GM06990 (cell line): ENCODE data around the gene VILL.

Source experiments
- DNase-seq: peaks from one replicate; pipeline ENCODE4 v3.0.0-alpha.2; 2011; ENCODE audit not compliant: insufficient read length; ENCODE audit errors: extremely low read depth
- H3K27me3 ChIP-seq: replicated peaks from 2 replicates; pipeline ENCODE4 v1.6.0; 2011; ENCODE audit warnings: low read length; ENCODE audit not compliant: control insufficient read depth, insufficient read depth
- H3K36me3 ChIP-seq: 2 replicates; pipeline ENCODE4 v1.5.1; 2011; ENCODE audit warnings: low read length; ENCODE audit not compliant: control insufficient read depth, insufficient read depth
- H3K4me3 ChIP-seq: replicated peaks from 2 replicates; pipeline ENCODE4 v1.5.1; 2011; ENCODE audit warnings: low read depth, mild to moderate bottlenecking, control low read depth, low read length
- TF ChIP-seq, protein P1 (sequence below): IDR thresholded peaks from 2 replicates; pipeline ENCODE4 v1.5.1; 2011; ENCODE audit warnings: low read length, control low read depth, mild to moderate bottlenecking, inconsistent platforms; ENCODE audit not compliant: insufficient read depth, poor library complexity, severe bottlenecking

VILL gene

DNA sequence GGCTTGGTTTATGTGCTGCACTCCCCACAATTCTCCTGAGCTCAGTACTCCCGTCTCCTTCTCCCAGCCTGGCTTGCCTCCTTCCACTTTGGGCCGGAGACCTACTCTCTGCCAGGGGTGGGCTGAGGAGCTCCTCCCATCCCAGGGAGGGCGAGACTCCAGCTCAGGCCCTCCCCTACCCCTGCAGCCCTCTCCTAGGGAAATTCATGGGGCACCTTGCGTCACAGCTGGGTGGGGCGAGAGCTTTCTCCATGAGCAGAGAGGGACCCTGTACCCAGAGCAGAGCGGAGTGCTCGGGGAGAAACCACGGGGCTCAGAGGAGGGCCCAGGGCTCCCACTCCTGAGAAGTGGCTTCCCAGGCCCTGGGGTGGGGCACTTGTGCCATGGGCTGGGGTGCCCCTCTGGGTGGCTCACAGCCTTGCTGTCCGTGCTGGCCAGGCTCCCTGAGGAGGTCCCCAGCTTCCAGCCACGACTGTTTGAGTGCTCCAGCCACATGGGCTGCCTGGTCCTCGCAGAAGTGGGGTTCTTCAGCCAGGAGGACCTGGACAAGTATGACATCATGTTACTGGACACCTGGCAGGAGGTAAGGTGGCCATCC, 13.3 kb downstream of the VILL start:
- TF ChIP-seq, protein P1, sequence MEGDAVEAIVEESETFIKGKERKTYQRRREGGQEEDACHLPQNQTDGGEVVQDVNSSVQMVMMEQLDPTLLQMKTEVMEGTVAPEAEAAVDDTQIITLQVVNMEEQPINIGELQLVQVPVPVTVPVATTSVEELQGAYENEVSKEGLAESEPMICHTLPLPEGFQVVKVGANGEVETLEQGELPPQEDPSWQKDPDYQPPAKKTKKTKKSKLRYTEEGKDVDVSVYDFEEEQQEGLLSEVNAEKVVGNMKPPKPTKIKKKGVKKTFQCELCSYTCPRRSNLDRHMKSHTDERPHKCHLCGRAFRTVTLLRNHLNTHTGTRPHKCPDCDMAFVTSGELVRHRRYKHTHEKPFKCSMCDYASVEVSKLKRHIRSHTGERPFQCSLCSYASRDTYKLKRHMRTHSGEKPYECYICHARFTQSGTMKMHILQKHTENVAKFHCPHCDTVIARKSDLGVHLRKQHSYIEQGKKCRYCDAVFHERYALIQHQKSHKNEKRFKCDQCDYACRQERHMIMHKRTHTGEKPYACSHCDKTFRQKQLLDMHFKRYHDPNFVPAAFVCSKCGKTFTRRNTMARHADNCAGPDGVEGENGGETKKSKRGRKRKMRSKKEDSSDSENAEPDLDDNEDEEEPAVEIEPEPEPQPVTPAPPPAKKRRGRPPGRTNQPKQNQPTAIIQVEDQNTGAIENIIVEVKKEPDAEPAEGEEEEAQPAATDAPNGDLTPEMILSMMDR = no peak
- peaks cover 26% of the 10 kb centered on the region for H3K36me3 ChIP-seq

DNA sequence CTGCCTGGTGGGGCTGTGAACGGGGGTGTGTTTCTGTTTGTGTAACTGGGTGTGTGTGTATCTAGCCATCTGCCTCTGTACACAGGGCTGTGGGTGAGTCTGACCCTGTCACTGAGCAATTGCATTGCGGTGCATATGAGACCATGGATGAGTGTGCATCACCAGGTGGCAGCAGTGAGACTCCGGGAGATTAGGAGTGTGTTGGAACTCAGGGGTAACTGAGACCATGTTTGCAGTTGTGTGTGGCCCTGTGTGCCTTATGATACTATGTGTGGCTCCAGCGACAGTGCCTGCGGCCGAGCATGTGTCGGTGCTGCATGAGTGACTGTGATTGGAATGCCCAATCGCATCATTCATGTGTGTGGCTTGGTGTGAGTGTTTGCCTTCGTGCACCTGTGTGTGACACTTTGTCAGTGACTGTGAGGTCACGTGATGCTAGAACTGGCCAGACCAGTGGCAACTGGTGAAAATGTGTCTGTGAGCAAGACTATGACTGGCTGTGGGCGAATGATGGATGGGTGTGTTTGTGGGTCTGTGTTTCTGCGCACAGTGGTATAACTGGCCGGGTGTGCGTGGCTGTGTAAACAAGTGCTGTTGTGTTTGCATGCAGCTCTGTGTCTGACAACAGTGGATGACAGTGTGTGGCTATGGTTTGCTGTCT, 14.0 kb downstream of the VILL start:
- TF ChIP-seq, protein P1 = peak; percentile 57
- DNase-seq = no peak
- Histone ChIP-seq H3K27me3 (no peaks in the 10 kb centered on the region), H3K4me3 (no peak overlapping the region), H3K36me3 (peaks cover 26% of the 10 kb centered on the region)

More for the DNA sequence above, 13.3 kb downstream of the VILL start:
- Histone ChIP-seq H3K4me3 (no peak overlapping the region), H3K27me3 (no peaks in the 10 kb centered on the region)
- DNase-seq = no peak

DNA sequence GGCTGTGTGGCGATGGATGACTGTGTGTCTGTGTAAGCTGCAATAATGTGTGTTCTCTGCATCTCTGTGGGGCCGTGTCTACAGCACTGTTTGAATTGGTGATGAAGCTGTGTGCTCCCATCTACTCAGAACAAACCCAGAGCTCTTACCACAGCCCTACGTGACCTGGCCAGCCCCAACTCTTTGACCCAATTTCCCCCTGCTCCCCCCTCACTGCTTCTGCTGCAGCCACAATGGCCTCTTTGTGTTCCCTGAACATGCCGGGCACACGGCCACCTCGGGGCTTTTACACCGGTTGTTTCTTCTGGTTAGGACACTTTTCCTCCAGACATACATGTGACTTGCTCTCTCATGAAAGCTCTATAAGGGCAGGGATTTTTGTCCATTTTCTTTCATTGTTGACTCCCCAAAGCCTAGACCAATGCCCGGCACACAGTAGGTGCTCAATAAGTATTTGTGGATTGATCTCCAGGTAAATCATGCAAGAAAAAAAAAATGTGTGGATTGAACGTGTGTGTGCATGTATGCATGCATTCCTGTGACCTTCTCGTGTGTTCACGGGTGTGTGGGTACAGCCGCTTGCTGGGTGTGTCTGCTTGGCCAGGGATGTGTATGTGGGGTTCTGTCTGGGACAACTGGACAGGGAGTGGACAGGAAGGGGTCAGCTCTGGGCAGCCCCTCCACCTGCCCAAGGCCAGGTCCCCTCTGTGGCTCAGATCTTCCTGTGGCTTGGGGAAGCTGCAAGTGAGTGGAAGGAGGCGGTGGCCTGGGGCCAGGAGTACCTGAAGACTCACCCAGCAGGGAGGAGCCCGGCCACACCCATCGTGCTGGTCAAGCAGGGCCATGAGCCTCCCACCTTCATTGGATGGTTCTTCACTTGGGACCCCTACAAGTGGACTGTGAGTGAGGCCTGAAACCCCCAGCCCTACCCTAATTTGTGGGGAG, 14.8 kb downstream of the VILL start:
- no peak overlapping the region for H3K4me3 ChIP-seq
- peaks cover 26% of the 10 kb centered on the region for H3K36me3 ChIP-seq
- no peaks in the 10 kb centered on the region for H3K27me3 ChIP-seq
- no peak for DNase-seq
- TF ChIP-seq, protein P1 = no peak

DNA sequence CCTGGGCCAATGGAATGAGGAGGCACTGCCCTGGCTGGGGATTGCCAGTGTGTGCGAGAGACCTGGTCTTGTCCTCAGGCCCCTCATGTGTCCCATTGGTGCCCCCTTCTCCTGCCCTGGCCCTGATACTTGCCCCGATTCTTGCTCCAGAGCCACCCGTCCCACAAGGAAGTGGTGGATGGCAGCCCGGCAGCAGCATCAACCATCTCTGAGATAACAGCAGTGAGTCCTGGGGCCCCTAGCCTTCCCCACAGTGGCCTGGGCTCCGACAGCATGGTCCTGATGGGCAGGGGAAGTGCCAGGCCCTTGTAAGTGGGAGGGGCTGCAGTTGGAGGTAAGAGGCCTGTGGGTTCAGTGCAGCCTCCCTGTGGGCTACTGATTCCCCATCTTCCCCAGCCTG, 15.4 kb downstream of the VILL start:
- Histone ChIP-seq H3K27me3 (no peaks in the 10 kb centered on the region), H3K4me3 (no peak overlapping the region), H3K36me3 (peaks cover 24% of the 10 kb centered on the region)
- no peak for DNase-seq
- TF ChIP-seq, protein P1 = no peak

DNA sequence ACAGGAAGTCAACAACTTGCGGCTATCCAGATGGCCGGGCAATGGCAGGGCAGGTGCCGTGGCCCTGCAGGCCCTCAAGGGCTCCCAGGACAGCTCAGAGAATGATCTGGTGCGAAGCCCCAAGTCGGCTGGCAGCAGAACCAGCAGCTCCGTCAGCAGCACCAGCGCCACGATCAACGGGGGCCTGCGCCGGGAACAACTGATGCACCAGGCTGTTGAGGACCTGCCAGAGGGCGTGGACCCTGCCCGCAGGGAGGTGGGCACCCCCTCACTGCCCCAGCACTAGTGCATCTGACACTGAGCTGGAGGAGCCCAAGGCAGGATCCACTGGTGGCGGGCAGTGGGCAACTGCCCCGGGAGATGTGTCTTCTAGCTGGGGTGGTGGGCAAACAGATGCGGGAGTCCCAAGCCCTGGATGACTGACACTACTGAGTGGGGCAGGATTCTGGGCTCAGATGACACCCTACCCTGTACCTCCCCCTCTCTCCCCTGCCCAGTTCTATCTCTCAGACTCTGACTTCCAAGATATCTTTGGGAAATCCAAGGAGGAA, 15.9 kb downstream of the VILL start:
- Histone ChIP-seq H3K4me3 (no peak overlapping the region), H3K27me3 (no peaks in the 10 kb centered on the region), H3K36me3 (peaks cover 19% of the 10 kb centered on the region)
- no peak for DNase-seq
- TF ChIP-seq, protein P1 = no peak
